CD4-positive, alpha-beta T cell treated with Interleukin-17A for 4 hours (primary cell): ENCODE data around the gene ZNF197.
A peak's percentile ranks its signal among the peaks of the same experiment; 100 is the strongest.
"Not testable (repeated sequence)": the region's sequence is repeated elsewhere in the genome, so short reads cannot be mapped to it uniquely, and the experiment has no call there.

Experiments used
- DNase-seq: peaks from one replicate; pipeline ENCODE4 v3.0.0-alpha.2; 2020; ENCODE audit warnings: mixed read lengths

The ZNF197 gene

DNA sequence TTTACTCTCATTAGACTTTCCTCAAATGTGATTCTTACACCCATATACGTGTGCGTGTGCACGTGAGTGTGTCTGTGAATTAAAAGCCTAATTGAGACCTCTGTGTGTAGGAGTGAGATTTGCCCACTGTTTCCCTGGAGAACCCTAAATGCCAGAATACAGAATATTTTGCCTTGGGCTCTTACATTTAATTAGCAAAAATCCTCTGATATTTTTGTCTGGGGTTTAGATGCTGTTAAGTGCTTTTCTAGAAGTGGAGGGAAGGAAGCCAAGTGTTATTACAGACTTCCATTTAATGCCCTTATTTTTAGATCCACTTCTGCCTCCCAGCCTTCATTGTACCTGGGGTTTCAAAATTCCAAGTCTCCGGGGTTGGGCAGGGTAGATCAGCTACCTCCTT, 41.5 kb downstream of the ZNF197 start:
- no peak for DNase-seq

DNA sequence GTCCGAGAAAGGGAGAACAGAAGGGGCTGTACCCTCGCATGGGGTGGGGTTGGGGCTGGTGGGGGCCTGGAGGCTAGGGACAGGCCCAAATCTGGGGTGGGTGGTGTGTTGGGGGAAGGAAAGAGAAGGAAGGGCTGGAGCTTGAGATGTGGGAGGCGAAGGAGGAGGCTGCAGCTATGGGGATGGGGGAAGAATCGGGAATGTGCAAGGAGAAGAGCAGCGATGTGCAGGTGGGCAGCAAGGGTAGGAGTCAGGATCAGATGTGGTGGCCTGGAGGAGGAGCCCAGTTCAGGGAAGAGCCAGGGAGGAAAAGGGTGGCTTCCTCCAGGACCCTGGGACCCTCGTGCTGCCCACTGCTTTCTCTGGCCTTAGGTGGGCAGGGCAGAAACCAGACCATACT, 44.9 kb downstream of the ZNF197 start:
- DNase-seq: no peak

DNA sequence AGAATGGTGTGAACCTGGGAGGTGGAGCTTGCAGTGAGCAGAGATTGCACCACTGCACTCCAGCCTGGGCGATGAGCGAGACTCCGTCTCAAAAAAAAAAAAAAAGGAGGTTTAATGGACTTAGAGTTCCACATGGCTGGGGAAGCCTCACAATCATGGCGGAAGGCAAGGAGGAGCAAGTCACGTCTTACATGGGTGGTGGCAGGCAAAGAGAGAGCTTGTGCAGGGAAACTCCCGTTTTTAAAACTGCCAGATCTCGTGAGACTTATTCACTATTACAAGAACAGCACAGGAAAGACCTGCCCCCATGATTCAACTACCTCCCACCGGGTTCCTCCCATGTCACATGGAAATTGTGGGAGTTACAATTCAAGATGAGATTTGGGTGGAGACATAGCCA, 48.6 kb downstream of the ZNF197 start:
- DNase-seq: not testable (repeated sequence)

DNA sequence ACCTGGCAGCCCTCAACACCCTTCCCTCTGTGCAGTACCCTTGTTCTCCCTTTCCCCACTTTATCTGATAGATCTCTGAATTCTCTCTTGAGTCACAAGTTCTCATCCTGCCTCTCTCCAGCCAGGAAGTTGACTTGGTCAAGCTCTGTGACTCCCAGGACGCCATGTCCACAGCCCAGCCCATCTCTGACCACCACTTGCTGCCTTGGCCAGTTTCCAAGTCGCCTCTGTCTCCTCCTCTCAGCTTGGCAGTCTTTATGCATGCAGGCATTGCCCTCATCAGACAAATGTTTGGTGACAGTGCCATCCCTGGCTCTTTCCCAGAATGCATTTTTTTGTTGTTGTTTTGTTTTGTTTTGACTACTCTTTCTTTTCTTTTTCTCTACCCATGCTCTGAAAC, 49.4 kb downstream of the ZNF197 start:
- DNase-seq: no peak

DNA sequence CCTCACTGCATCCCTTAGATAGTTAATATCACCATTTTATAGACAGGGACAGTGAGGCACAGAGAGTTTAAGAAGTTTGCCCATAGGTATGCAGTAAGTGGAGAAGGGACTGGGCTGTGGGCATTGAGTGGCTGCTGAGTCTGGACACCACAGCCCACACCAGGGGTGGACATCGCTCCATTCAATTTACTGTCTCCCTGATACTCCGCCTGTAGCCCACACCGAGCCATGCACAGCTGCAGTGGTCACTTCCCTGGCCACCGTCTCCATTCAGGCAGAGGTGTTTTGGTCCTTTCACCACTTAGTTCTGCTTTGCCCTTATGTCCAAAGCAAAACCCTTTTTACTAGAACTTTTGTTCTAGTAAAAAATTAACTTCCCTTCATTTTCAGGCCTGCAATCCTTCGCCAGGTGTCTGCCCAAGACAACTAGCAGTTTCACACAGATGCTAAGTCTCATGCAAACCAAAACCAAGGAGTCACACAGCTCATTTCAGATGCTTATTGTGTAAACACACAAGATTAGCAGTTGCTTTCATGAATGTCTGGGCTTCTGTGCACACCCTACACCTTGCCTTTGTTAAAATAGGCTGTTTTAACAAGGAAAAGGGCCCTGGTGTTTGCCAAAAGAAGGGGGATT, 53.8 kb downstream of the ZNF197 start:
- no peak for DNase-seq

DNA sequence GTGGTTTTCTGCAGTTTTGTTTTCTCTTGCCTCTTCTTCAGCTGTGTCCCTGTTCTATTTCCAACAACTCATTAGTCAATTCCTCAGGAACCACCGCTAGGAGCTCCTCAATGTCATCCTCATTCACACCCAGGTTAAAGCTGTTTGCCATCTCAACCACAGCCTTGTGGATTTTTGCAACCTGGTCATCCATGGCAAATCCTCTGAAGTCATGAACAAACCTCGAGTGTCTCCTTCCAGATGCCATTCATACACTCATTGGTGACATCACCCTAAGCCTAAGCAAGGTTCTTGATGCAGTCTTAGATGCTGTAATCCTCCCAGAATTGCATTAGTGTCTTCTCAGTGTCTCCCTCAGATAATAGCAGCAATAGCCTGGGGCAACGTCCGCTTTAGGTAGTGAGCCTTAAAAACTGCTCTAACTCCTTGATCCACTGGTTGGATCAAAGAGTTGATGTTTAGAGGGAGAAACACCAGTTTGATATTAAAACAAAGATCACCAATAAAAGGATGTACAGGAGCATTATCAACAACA, 56.2 kb downstream of the ZNF197 start:
- no peak for DNase-seq

DNA sequence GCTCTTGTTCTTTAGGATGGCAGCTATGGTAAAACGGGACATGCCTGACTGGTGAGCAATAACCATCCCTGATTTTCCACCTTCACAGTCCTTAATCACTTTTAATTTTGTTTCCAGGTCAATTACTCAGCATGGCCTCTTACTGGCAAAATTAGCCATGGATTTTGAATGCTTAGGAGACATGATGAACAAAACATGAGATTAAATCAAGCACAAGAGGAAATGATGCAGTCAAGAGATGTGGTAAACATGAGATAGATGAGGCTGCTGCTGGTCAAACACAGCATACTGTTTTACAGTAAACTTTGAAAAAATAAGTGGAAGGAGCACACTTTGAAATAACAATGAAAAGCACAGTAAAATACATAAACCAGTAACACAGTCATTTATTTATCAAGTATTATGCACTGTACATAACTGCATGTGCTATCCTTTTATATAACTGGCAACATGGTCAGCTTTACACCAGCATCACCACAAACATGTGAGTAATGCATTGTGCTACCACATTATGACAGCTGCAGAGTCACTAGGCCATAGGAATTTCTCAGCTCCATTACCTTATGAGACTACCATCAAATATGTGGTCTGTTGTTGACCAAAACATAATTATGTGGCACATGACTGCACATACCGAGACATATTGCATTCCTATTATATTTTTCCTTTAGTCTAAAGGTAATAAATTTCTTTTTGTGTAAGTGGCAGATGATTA, 57.5 kb downstream of the ZNF197 start:
- no peak for DNase-seq

DNA sequence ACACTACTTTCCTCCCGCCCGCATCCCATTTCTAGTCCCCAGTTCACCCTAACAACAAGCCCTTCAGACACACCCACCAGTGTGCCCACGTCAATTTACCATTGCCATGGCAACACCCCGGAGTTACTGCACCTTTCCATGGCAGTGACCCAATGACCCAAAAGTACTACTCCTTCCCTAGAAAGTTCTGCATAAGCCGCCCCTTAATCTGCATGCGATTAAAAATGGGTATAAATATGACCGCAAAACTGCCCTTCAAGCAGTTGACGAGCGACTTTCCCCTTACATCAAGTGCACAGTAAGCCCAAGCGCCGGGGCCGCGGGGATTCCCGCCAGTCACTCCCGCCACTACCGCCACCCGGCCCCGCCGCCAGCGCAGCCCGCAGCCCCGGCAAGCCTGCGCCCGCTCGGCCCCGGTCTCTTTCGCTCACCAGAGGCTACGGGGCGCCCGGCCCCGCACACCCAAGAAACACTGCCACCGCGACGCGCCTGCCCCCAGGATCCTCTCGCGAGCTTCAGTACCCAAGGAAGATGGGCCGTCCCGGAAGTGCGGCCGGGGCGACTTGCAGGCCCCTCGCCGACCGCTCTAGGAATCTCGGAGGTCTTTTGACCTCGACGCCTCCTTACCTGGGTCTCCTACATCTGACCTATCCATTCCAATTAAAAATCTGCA, 60.4 kb downstream of the ZNF197 start:
- peak; percentile 61 for DNase-seq

DNA sequence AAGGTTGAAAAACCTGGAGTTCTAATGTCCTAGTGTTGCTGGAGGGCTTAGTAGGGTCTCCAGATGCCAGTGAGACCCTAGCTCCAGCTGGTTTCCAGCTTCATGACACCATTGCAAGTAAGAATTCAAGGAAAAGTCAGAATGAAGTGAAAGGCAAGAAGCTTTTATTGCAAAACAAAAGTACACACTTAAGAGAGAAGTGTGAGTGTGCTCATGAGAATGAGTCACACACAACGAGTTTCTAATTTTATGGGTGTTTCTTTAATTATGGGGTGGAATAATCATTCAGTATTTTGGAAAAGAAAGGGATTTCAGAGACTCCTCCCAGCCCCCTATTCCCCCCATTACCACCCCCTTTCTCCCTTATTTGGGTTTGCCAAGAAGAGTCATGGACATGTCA, 63.1 kb downstream of the ZNF197 start:
- no peak for DNase-seq
